ENCODE results near the gene MTG2. TPM values are rescaled to one million over a fixed set of nuclear protein-coding genes. Genes with fewer than 3 reads are reported as not detected.

The MTG2 gene
- total and polyA plus RNA-seq, 7 donors: 25.0 to 56.5 (median 40.4) TPM

DNA sequence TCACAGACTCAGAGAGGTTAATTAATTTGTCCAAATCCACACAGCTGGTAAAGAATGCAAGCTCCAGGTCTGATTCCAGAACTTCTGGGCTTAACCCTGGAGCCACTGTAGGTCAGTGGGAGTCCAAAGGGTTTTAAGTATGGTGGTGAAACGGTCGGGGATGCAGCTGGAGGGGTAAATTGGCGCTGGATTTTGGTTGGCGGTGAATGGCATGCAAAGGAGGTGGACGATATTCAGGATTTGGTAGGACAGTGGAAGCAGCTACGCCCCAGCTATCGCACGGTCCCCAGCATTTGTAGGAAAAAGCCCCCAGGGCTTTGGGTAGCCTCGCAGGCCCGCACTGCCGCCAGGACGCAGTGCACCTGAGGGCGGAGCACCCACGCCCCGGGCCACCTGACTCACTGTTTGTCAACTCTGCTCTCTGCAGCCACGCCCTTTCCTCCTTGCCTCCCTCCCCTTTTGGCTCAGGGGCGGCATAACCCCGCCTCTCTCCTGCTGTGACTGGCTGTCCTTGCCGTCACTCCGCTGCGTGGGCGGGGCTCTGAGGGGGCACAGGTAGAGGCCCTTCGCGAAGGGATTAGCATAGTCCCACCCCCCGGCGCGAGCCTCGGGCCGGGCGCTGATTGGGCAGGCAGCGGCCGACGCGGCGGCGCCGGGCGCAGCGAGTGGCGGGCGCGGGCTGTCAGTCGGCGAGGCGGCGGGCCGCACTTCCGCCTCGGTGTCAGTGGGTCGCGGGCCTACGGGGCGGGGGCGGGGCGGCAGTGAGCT is 55.2 kb downstream of the MTG2 start, which contains the start of gene OSBPL2:
TSS of gene OSBPL2 (plus strand) at position 721 of the 768 bp plus-strand sequence. CDS start 17,664 bp downstream, outside the sequence.
- H3K9me3 ChIP-seq: no peaks in the 10 kb centered on the region
- peak within 1 kb of the TSS; percentile 73 for H3K4me3 ChIP-seq
- TF ChIP-seq, protein P1, sequence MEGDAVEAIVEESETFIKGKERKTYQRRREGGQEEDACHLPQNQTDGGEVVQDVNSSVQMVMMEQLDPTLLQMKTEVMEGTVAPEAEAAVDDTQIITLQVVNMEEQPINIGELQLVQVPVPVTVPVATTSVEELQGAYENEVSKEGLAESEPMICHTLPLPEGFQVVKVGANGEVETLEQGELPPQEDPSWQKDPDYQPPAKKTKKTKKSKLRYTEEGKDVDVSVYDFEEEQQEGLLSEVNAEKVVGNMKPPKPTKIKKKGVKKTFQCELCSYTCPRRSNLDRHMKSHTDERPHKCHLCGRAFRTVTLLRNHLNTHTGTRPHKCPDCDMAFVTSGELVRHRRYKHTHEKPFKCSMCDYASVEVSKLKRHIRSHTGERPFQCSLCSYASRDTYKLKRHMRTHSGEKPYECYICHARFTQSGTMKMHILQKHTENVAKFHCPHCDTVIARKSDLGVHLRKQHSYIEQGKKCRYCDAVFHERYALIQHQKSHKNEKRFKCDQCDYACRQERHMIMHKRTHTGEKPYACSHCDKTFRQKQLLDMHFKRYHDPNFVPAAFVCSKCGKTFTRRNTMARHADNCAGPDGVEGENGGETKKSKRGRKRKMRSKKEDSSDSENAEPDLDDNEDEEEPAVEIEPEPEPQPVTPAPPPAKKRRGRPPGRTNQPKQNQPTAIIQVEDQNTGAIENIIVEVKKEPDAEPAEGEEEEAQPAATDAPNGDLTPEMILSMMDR (IDR thresholded peaks at IDR 0.05): no peak
- H3K27ac ChIP-seq: peak within 1 kb of the TSS; percentile 90
- intact Hi-C loops (cut with DNase I): no loop called here
- ATAC-seq: peak; percentile 95 to 97 (median 96)
- H3K27me3 ChIP-seq (ENCODE audit: insufficient read depth in 3 of 3, low read length in 2 of 3): no peaks in the 10 kb centered on the region
- peaks cover 0 to 21% of the 10 kb centered on the region in 2 donors for H3K36me3 ChIP-seq (ENCODE audit: insufficient read depth in 1 of 2, low read depth in 1 of 2)
- WGBS, 3 donors: 1% methylated on average over 45 to 55 of the region's 55 CpGs
- H3K4me1 ChIP-seq: peaks cover 58% of the 10 kb centered on the region
- peak; percentile 99 to 100 for DNase-seq

DNA sequence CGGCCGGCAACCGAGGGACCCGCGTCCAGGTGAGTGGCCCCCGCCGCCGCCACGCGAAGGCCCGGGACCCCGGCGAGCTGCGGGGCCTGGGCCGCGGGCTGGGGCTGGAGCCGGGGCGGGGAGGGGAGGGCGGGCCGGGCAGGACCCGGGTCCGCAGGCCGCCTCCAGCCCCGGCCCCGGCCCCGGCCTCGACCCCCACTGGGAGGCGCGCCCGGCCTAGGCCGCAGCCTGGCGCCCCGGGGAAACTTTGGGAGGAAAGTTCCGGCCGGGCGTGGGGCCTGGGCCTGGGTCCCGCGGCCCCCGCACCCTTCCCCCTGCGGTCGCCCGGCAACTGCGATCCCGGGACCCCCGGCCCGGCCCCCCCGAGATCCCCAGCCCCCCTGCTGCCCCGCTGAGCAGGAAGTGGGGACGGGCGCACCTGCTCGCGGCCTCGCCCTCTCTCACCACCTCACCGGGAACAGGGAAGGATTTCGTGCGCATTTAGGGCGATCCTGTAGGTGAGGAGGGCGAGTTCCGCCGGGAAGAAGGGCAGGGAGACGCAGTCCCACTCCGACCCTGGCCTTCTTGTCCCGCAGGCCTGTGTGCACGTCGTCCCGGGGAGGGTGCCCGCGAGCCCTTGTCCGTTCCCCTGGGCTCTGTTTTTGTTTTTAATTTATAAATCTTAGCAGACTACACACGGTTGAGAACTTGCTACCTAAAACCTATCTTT is 55.9 kb downstream of the MTG2 start:
- ATAC-seq: peak in 3 of 4 donors; percentile 0 to 3 (median 0)

DNA sequence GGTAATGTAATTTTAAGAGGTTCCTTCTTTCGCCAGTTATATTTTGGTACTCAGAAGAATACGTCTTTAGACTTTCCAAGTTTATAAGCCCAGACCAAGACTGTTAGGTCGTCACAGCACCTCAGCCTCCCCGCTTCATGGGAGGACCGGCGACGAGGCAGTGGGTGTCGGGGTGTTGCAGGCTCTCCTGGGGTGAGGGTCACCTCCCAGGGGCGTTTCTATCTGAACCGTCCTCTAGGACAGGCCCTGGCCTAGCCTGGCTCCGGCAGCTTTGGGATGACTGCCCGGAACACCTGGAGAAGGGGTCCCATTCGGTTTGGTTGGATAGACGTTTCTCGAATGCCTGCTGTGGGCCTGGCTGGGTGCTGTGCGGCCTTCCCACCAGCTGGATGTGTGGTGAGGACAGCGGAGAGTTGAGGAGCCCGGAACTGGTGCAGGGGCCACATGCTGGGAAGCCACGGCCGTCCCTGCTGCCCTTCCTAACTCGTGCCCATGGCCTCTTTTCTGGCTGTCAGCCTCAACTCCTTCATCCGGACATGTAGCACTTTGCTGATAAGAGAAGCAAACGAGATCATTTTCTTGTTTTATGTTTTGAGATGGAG is 56.6 kb downstream of the MTG2 start:
- H3K4me3 ChIP-seq: peak overlapping the region; percentile 73
- peak overlapping the region; percentile 90 for H3K27ac ChIP-seq
- H3K9me3 ChIP-seq: no peaks in the 10 kb centered on the region
- H3K27me3 ChIP-seq (ENCODE audit: insufficient read depth in 3 of 3, low read length in 2 of 3): no peaks in the 10 kb centered on the region
- H3K36me3 ChIP-seq (ENCODE audit: insufficient read depth in 1 of 2, low read depth in 1 of 2): peaks cover 0 to 22% of the 10 kb centered on the region in 2 donors
- no peak for ATAC-seq
- TF ChIP-seq, protein P1 (IDR thresholded peaks at IDR 0.05): no peak
- 32 to 43% (median 33%) methylated on average over 23 of the region's 23 CpGs for WGBS, 3 donors
- DNase-seq: no peak
- H3K4me1 ChIP-seq: peaks cover 59% of the 10 kb centered on the region
- intact Hi-C loops (cut with DNase I): no loop called here

More for the DNA sequence above, 55.9 kb downstream of the MTG2 start:
- Histone ChIP-seq H3K4me3 (peak overlapping the region; percentile 73), H3K36me3 (ENCODE audit: insufficient read depth in 1 of 2, low read depth in 1 of 2) (peaks cover 0 to 22% of the 10 kb centered on the region in 2 donors), H3K4me1 (peaks cover 56% of the 10 kb centered on the region), H3K27ac (peak overlapping the region; percentile 90), H3K27me3 (ENCODE audit: insufficient read depth in 3 of 3, low read length in 2 of 3) (no peaks in the 10 kb centered on the region), H3K9me3 (no peaks in the 10 kb centered on the region)
- 1 to 2% (median 1%) methylated on average over 35 to 70 of the region's 70 CpGs for WGBS, 3 donors
- DNase-seq: no peak
- intact Hi-C loops (cut with DNase I): no loop called here
- TF ChIP-seq, protein P1 (IDR thresholded peaks at IDR 0.05): no peak

DNA sequence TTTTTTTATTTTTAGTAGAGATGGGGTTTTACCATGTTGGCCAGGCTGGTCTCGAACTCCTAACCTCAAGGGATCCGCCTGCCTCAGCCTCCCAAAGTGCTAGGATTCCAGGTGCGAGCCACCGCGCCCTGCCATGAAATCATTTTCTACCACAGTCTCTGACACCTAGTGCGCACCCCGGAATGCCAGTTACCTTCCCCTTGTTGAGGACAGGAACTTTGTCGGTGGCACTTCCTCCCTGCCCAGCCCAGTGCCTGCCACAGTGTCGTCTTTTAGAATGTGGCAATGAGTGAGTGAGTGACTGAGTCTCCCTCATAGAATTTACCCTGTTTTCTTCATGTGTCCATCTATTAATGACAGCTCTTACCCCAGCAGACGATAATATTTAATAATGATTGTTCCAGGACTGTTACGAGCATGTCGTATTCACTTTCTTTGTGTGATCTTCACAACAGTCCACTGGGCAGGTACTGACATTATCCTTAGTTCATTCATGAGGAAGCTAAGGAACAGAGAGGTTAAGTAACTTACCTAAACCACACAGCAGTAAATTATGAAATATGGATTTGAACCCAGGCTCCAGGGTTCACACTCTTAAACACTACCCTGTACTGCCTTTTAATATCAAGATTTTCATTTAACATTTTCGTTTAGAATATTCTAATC is 57.3 kb downstream of the MTG2 start:
- H3K4me1 ChIP-seq: peaks cover 59% of the 10 kb centered on the region
- H3K4me3 ChIP-seq: peak overlapping the region; percentile 73

More for the DNA sequence above, 57.3 kb downstream of the MTG2 start:
- no peaks in the 10 kb centered on the region for H3K27me3 ChIP-seq (ENCODE audit: insufficient read depth in 3 of 3, low read length in 2 of 3)
- H3K27ac ChIP-seq: peak overlapping the region; percentile 90
- no peak for DNase-seq
- intact Hi-C loops (cut with DNase I): no loop called here
- no peaks in the 10 kb centered on the region for H3K9me3 ChIP-seq
- peaks cover 0 to 22% of the 10 kb centered on the region in 2 donors for H3K36me3 ChIP-seq (ENCODE audit: insufficient read depth in 1 of 2, low read depth in 1 of 2)
- 89 to 92% (median 91%) methylated on average over 13 of the region's 13 CpGs for WGBS, 3 donors
- TF ChIP-seq, protein P1 (IDR thresholded peaks at IDR 0.05): no peak
- no peak for ATAC-seq

Measured in psoas muscle (tissue), 8 donors.